ENCODE measurements around the gene PSME3IP1. TPM values are rescaled to one million over a fixed set of nuclear protein-coding genes. Genes with fewer than 3 reads are reported as not detected.
A peak's percentile ranks its signal among the peaks of the same experiment; 100 is the strongest.

PSME3IP1 gene
- total and polyA plus RNA-seq, 2 of the 8 experiments (the other 6 are each of a cell fraction or from before 2014, with no cell fraction given), result 95.1 to 98.3 TPM

- H3K4me2 ChIP-seq (ENCODE audit: insufficient read depth in 1 of 2, low read depth in 2 of 2, low read length in 2 of 2), result no peak overlapping the region
- no peak overlapping the region for H2BK20ac ChIP-seq (ENCODE audit: low read length)
- H4K8ac ChIP-seq (ENCODE audit: extremely low read depth, insufficient read depth, low read length), result no peak overlapping the region
- no peak overlapping the region for H3K4ac ChIP-seq (replicated peaks; ENCODE audit: insufficient read length, low read depth, low read length)
- H3K79me1 ChIP-seq (ENCODE audit: low read depth, low read length), result no peaks in the 10 kb centered on the region; the same call in 1 of the 2 replicates
- H2BK12ac ChIP-seq (ENCODE audit: low read depth, low read length), result no peak overlapping the region
- H3K23ac ChIP-seq (ENCODE audit: insufficient read length), result no peak overlapping the region
- peaks cover 0 to 1% of the 10 kb centered on the region in 2 experiments for H4K20me1 ChIP-seq (replicated peaks in 1 of 2; ENCODE audit: control insufficient read depth in 1 of 2, insufficient read depth in 2 of 2, low read length in 2 of 2)
- H2AFZ ChIP-seq (ENCODE audit: low read length), result no peak overlapping the region
- no peak overlapping the region for H2BK120ac ChIP-seq (replicated peaks; ENCODE audit: low read depth, low read length)
- peaks cover 2% of the 10 kb centered on the region; the same call in 1 of the 2 replicates for H3K23me2 ChIP-seq (ENCODE audit: low read depth, low read length)
- ChIA-PET CTCF (ENCODE audit: partially characterized antibody) (interaction anchor here (1.1 to 1.3 kb wide), 3 partner anchors 13 to 30 kb away, joined by 3 read pairs; no protein-coding TSS in a partner anchor), POLR2A (ENCODE audit: partially characterized antibody) (interaction anchor here (1.4 to 1.5 kb wide), 2 partner anchors 8 to 36 kb away, joined by 3 to 4 read pairs; no protein-coding TSS in a partner anchor)
- H3K4me1 ChIP-seq (replicated peaks in 1 of 4; ENCODE audit: control insufficient read depth in 3 of 4, insufficient read depth in 4 of 4, low read length in 3 of 4), result peaks cover 0 to 13% (median 4%) of the 10 kb centered on the region in 4 experiments; a peak in 4 of 7 replicates
- H2BK15ac ChIP-seq (ENCODE audit: low read length), result no peak overlapping the region
- TF ChIP-seq RNF2 (IDR thresholded peaks at IDR 0.05; ENCODE audit: borderline replicate concordance, low read depth, low read length, missing control alignments, poor library complexity, severe bottlenecking), result no peak
- TF ChIP-seq GTF2F1 (IDR thresholded peaks at IDR 0.05; ENCODE audit: borderline replicate concordance, low read depth, low read length), result no peak
- TF ChIP-seq KDM1A (IDR thresholded peaks at IDR 0.05; ENCODE audit: borderline replicate concordance, low read length), result peak; percentile 19; the same call in 1 of the 2 replicates
- no peak for TF ChIP-seq SIX5 (IDR thresholded peaks at IDR 0.05; ENCODE audit: low read depth, low read length)
- no peak for TF ChIP-seq BRCA1 (IDR thresholded peaks at IDR 0.05; ENCODE audit: low read depth, low read length)
- no peak overlapping the region for H3K14ac ChIP-seq (ENCODE audit: insufficient read length)
- H3K27ac ChIP-seq (ENCODE audit: low read depth, low read length), result no peak overlapping the region
- no peaks in the 10 kb centered on the region for H3K36me3 ChIP-seq (ENCODE audit: control insufficient read depth in 2 of 4, insufficient read depth in 4 of 4, low read length in 3 of 4)
- H3K56ac ChIP-seq (replicated peaks; ENCODE audit: insufficient read length, low read depth, low read length), result no peak overlapping the region
- H4K5ac ChIP-seq (ENCODE audit: insufficient read length, low read depth, low read length), result no peak overlapping the region
- no peak for DNase-seq (ENCODE audit: low read depth in 1 of 2, low spot score in 2 of 2)
- H3K9me3 ChIP-seq (ENCODE audit: insufficient read depth in 2 of 2, low read depth in 1 of 2, low read length in 1 of 2), result no peaks in the 10 kb centered on the region
- H2BK5ac ChIP-seq (ENCODE audit: low read depth, low read length), result no peak overlapping the region
- H3K9ac ChIP-seq (replicated peaks in 1 of 4; ENCODE audit: extremely low read depth in 1 of 4, low read depth in 3 of 4, low read length in 3 of 4), result no peak overlapping the region
- no peak overlapping the region for H3K18ac ChIP-seq (ENCODE audit: extremely low read depth, low read length)
- no peak overlapping the region for H2AK5ac ChIP-seq (ENCODE audit: low read depth, low read length)
- no peak overlapping the region for H4K91ac ChIP-seq (replicated peaks; ENCODE audit: insufficient read length, low read length)
- no peaks in the 10 kb centered on the region for H3K79me2 ChIP-seq (ENCODE audit: control insufficient read depth in 1 of 2, insufficient read depth in 2 of 2, low read length in 2 of 2)
- WGBS, 2 experiments (ENCODE audit: extremely low coverage in 1 of 2, insufficient coverage in 1 of 2, insufficient read length in 1 of 2, insufficient replicate concordance in 2 of 2, low coverage in 1 of 2, low lambda C conversion rate in 2 of 2, missing lambda C conversion rate in 1 of 2), result 90% methylated on average over 5 of the region's 5 CpGs; no CpG with 5 or more reads in 1 of the 2 experiments
- no peaks in the 10 kb centered on the region for H3K27me3 ChIP-seq (replicated peaks in 1 of 4; ENCODE audit: control insufficient read depth in 3 of 4, extremely low read depth in 1 of 4, insufficient read depth in 3 of 4, low read length in 3 of 4)
- no peak for FAIRE-seq
- no peak overlapping the region for H3K4me3 ChIP-seq (ENCODE audit: extremely low read depth in 1 of 4, insufficient read depth in 2 of 4, low read depth in 3 of 4, low read length in 4 of 4)
Measured at GRCh38 chr16:57113664-57114063, 72.2 kb downstream of the PSME3IP1 start.
